Vagina (tissue), 2 donors: ENCODE measurements around the gene CD300A.

Experiments
- POLR2A ChIP-seq, 2 donors: fragments of 450-650 bp; IDR thresholded peaks; one replicate each; pipeline ENCODE4 v1.6.1; 2017; ENCODE audit warnings: antibody characterized with exemption in 2 of 2, mild to moderate bottlenecking in 2 of 2, moderate library complexity in 2 of 2
- TF ChIP-seq, protein P1 (sequence below), 3 experiments: fragments of 450-650 bp in 2 of 3; fragments of 200-600 bp in 1 of 3; sonication (generic) in 1 of 3; IDR thresholded peaks; one replicate each; pipeline ENCODE4 v1.5.1; 2017 to 2019; ENCODE audit warnings: antibody characterized with exemption in 3 of 3, mild to moderate bottlenecking in 2 of 3, moderate library complexity in 2 of 3

DNA sequence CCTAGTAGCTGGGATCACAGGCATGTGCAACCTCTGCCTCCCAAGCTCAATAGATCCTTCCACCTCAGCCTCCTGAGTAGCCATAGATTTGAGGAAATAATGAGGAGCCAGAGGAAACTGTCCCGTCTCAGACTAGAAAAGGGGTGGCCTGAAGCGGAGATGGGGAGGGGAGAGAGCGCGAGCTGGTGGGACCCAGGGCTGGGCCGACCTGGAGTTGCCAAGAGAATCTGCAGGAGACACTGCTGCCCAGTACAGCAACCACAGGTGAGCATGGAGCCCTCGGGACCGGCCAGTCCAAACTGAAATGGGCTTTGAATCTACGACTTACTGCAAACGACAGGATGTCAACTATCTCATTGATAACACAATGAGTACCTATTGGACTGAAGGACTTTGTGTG, 24.3 kb downstream of the CD300A start:
- TF ChIP-seq, protein P1, sequence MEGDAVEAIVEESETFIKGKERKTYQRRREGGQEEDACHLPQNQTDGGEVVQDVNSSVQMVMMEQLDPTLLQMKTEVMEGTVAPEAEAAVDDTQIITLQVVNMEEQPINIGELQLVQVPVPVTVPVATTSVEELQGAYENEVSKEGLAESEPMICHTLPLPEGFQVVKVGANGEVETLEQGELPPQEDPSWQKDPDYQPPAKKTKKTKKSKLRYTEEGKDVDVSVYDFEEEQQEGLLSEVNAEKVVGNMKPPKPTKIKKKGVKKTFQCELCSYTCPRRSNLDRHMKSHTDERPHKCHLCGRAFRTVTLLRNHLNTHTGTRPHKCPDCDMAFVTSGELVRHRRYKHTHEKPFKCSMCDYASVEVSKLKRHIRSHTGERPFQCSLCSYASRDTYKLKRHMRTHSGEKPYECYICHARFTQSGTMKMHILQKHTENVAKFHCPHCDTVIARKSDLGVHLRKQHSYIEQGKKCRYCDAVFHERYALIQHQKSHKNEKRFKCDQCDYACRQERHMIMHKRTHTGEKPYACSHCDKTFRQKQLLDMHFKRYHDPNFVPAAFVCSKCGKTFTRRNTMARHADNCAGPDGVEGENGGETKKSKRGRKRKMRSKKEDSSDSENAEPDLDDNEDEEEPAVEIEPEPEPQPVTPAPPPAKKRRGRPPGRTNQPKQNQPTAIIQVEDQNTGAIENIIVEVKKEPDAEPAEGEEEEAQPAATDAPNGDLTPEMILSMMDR (IDR thresholded peaks at IDR 0.05), result no peak
- no peak for TF ChIP-seq POLR2A (IDR thresholded peaks at IDR 0.05)
